Measurements from ENCODE around the gene TUB. TPM values are rescaled to one million over a fixed set of nuclear protein-coding genes. Genes with fewer than 3 reads are reported as not detected.

Gene TUB
- total and polyA plus RNA-seq, 2 of the 13 experiments (the other 11 are each of a cell fraction or from before 2014, with no cell fraction given), result 4.3 to 5.6 TPM

DNA sequence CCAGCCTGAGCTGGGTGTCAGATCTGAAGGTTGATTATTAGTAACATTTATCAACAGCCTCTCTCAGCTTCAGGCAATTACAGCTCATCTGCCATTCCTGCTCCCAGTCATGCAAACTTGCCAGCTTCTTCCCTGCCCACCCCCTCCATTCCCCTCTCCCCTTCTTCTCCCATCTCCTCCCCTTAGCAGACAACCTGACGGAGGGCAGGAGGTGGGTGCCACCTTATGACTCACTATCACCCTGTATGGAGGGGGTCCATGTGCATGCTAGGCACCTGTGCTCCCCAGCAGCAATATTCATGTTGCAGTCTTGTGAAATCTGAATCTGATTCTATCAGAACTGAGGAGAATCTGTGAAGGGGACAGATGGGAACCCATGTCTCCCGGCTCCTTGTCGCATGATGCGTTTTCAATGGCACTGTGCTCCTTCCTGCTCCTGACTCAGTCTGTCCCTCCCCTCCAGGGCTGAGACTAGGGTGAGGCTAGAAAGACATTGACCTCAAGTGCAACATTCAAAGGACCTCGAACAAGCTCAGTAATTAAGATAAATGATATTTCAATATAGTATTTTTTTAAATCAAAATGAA lies 46.3 kb upstream of the TUB start (continued):
- TF ChIP-seq ZNF441 (CRISPR knock-in tag; IDR thresholded peaks at IDR 0.05; ENCODE audit: borderline replicate concordance), result no peak
- no peak for TF ChIP-seq ZSCAN5A (CRISPR knock-in tag; IDR thresholded peaks at IDR 0.05; ENCODE audit: borderline replicate concordance)
- no peak for TF ChIP-seq KMT2A (CRISPR knock-in tag; IDR thresholded peaks at IDR 0.05)
- no peak for TF ChIP-seq NFE2L1 (CRISPR knock-in tag; IDR thresholded peaks at IDR 0.05; ENCODE audit: borderline replicate concordance)
- no peak for TF ChIP-seq ZNF296 (CRISPR knock-in tag; conservative IDR thresholded peaks at IDR 0.05)
- no peak for TF ChIP-seq ZNF570 (CRISPR knock-in tag; IDR thresholded peaks at IDR 0.05; ENCODE audit: borderline replicate concordance)

DNA sequence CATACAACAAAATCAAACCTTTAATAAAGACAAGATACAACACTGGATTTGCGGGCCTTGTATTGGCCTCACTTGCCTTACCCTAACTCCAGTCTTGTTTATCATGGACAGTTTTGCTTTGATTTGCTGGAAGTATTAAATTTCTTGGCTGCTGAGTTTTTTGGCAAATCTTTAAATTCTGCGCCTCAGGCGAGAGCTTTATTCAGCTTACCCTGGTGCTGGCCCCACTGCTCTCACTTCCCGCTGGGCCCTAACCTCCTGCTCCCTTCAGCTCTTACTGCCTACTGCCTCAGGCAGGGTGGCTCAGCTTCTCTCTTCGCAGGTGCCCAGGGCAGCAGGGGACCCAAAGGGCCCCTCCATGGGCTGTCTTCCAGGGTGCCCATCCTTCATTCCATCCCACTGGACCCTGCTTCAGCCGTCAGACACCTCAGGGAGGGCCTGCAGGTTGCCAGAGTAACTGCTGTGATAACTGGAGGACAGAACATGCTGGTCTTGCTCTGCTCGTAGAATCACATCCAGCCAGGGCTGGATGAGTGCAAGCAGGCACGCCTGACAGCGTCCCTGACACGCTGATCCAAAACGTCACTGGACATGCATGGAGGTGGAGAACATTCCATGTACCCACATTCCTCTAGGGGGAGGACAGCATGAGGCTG lies 45.7 kb upstream of the TUB start:
- CTCF ChIA-PET (ENCODE audit: low intra/inter-chr PET ratio, low total read pairs), result interaction anchor here (1.3 kb wide), 1 partner anchor 64 kb away, joined by 4 read pairs; no protein-coding TSS in a partner anchor
- 36% methylated on average over 8 of the region's 11 CpGs for WGBS (ENCODE audit: low lambda C conversion rate)
- no peaks in the 10 kb centered on the region for H4K20me1 ChIP-seq (ENCODE audit: insufficient read depth, low read length)
- POLR2A ChIA-PET, result no interaction called here
- H3K36me3 ChIP-seq (replicated peaks in 1 of 2; ENCODE audit: control insufficient read depth in 1 of 2, insufficient read depth in 2 of 2, low read length in 2 of 2), result no peaks in the 10 kb centered on the region
- H3K27me3 ChIP-seq (ENCODE audit: control insufficient read depth in 1 of 2, insufficient read depth in 2 of 2, low read length in 2 of 2), result peaks cover 0 to 35% of the 10 kb centered on the region in 2 experiments; a peak in 4 of 5 replicates
- H3K4me3 ChIP-seq (replicated peaks in 1 of 3; ENCODE audit: insufficient read depth in 1 of 3, low read depth in 2 of 3, low read length in 3 of 3), result no peak overlapping the region
- intact Hi-C loops (cut with micrococcal nuclease; ENCODE audit: unreplicated experiment), result no loop called here
- no peak overlapping the region for H3K27ac ChIP-seq (ENCODE audit: extremely low read length, insufficient read depth, low read length)
- no peak overlapping the region for H3K4me2 ChIP-seq (ENCODE audit: low read depth, low read length)
- no TSS peak for BruUV-seq (replicated peaks)
- FAIRE-seq, result no peak
- no peak overlapping the region for H2AFZ ChIP-seq (ENCODE audit: low read length)
- no peaks in the 10 kb centered on the region for H3K4me1 ChIP-seq (ENCODE audit: insufficient read depth, low read length)
- no peak for DNase-seq (ENCODE audit: low spot score)
- no peak for ATAC-seq
- H3K79me2 ChIP-seq (ENCODE audit: insufficient read depth, low read length), result no peaks in the 10 kb centered on the region
- no peak for TF ChIP-seq CHD2 (IDR thresholded peaks at IDR 0.05; ENCODE audit: low read depth, low read length)
- no peaks in the 10 kb centered on the region for H3K9me3 ChIP-seq (ENCODE audit: low read length)
- in situ Hi-C loops (cut with HindIII; ENCODE audit: extremely low pct_ligation_motif_present, low pct_unique_long_range_greater_than_20kb), result no loop called here
- H3K9ac ChIP-seq (ENCODE audit: insufficient read depth, low read depth, low read length), result no peak overlapping the region

Measured in HepG2 (cell line).